ENCODE results near the gene RSPRY1.
A peak's percentile ranks its signal among the peaks of the same experiment; 100 is the strongest.

Gene RSPRY1

GRCh38 chr16:57279780-57280638 is 93.9 kb downstream of the RSPRY1 start:
- DNase-seq (ENCODE audit: low spot score), result no peak
- TF ChIP-seq, protein P1, sequence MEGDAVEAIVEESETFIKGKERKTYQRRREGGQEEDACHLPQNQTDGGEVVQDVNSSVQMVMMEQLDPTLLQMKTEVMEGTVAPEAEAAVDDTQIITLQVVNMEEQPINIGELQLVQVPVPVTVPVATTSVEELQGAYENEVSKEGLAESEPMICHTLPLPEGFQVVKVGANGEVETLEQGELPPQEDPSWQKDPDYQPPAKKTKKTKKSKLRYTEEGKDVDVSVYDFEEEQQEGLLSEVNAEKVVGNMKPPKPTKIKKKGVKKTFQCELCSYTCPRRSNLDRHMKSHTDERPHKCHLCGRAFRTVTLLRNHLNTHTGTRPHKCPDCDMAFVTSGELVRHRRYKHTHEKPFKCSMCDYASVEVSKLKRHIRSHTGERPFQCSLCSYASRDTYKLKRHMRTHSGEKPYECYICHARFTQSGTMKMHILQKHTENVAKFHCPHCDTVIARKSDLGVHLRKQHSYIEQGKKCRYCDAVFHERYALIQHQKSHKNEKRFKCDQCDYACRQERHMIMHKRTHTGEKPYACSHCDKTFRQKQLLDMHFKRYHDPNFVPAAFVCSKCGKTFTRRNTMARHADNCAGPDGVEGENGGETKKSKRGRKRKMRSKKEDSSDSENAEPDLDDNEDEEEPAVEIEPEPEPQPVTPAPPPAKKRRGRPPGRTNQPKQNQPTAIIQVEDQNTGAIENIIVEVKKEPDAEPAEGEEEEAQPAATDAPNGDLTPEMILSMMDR (IDR thresholded peaks at IDR 0.05; ENCODE audit: extremely low read depth, missing control alignments), result no peak

DNA sequence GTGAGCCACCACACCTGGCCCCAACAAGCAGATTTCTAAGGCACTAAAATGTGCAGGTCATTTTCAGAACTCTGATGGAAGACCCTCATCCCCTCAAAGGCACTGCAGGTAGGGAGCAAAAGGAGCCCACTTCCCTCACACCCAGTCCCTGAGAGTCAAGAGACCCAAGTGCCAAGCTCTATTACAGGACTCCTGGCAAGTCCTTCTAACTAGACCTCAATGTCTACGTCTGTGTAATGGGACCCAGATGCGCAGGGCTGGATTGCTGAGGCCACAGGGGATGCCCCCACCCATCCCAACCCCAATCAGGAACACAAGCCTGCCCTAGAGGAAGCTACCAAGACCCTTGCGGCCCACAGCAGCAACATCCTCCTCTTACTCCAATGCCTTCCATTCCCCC is 95.7 kb downstream of the RSPRY1 start:
- DNase-seq (ENCODE audit: low spot score), result no peak
- TF ChIP-seq, protein P1 (IDR thresholded peaks at IDR 0.05; ENCODE audit: extremely low read depth, missing control alignments), result no peak

GRCh38 chr16:57282510-57283213 is 96.5 kb downstream of the RSPRY1 start:
- TF ChIP-seq, protein P1 (IDR thresholded peaks at IDR 0.05; ENCODE audit: extremely low read depth, missing control alignments), result no peak
- DNase-seq (ENCODE audit: low spot score), result no peak

- DNase-seq (ENCODE audit: low spot score), result no peak
- TF ChIP-seq, protein P1 (IDR thresholded peaks at IDR 0.05; ENCODE audit: extremely low read depth, missing control alignments), result no peak
Observed at GRCh38 chr16:57283214-57283958, 97.3 kb downstream of the RSPRY1 start.

GRCh38 chr16:57283959-57284208 is 97.8 kb downstream of the RSPRY1 start:
- no peak for DNase-seq (ENCODE audit: low spot score)
- TF ChIP-seq, protein P1 (IDR thresholded peaks at IDR 0.05; ENCODE audit: extremely low read depth, missing control alignments), result no peak

DNA sequence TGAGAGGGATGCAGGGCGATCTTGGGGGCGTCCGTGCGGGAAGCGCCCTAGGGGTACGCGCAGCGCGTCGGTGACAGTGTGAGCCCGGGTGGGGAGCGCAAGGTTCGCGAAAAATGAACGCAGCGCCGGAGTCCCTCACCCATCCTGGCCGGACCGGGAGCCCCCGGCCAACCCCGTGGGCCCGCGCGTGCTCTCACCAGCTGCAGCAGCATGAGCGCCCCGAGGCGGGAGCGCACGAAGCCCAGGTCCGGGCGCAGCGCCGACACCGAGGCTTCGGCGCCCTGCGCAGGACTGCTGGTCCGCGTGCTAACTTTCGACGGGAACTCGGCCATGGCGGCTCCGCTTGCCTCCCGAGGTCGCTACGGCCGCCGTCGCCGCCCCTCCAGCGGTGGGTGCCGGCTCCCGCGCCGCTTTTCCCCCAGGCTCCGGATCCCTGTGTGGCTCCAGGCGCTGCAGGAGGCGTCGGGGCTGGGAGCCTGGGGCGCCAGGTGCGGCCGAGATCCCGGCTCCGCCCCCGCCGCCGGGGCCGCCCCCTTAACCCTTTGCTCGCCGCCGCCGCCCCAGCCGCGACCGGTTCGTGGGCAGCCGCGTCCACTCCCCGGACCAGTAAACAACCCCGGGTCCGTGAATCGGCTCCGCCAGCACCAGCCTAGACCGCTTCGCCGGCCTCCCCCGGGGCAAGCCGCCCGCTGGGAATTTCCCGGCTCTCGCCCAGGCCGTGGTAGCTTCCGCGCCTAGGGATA is 98.3 kb downstream of the RSPRY1 start, which contains the start of gene PLLP:
Gene PLLP, minus strand, starts transcription at position 464 of the 743 bp plus-strand sequence. Its CDS starts 132 bp downstream, at position 332.
- TF ChIP-seq, protein P1 (IDR thresholded peaks at IDR 0.05; ENCODE audit: extremely low read depth, missing control alignments), result no peak
- DNase-seq (ENCODE audit: low spot score), result peak; percentile 86
